ENCODE results near the gene ANO8. TPM values are rescaled to one million over a fixed set of nuclear protein-coding genes. Genes with fewer than 3 reads are reported as not detected.

Gene ANO8
- total RNA-seq, 1 experiment from 2014 or later = 12.1 TPM

DNA sequence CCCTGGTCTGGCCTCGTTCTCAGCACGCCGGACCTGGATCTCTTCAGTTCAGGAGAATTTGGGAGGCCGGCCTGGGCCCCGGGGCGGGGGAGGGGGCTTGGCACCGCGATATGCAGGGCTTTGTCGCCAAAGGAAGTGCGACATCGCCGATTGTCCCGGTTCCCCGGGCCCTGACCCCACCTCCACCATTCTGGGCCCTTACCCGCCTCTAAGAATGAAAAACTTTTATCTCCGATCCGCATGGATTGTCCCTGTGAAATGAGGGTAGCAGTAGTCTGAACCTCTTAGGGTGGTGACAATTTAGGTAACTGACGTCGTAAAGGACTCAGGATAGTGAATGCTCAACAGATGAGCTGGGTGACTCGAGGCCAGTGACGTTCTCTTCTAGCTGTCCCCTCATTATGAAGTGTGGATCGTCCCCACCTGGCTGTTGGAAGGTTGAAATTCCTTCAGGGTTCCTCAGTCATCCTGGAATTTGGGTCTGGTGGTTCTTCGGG lies 24.6 kb downstream of the ANO8 start:
- H3K27ac ChIP-seq (ENCODE audit: low read length) = peak overlapping the region; percentile 60
- no peaks in the 10 kb centered on the region for H4K20me1 ChIP-seq (ENCODE audit: low read length)
- TF ChIP-seq EZH2 (IDR thresholded peaks at IDR 0.05; ENCODE audit: low read length, unreplicated experiment) (no peak), EZH2phosphoT487 (IDR thresholded peaks at IDR 0.05; ENCODE audit: borderline replicate concordance, low read length) (no peak)
- TF ChIP-seq, protein P1, sequence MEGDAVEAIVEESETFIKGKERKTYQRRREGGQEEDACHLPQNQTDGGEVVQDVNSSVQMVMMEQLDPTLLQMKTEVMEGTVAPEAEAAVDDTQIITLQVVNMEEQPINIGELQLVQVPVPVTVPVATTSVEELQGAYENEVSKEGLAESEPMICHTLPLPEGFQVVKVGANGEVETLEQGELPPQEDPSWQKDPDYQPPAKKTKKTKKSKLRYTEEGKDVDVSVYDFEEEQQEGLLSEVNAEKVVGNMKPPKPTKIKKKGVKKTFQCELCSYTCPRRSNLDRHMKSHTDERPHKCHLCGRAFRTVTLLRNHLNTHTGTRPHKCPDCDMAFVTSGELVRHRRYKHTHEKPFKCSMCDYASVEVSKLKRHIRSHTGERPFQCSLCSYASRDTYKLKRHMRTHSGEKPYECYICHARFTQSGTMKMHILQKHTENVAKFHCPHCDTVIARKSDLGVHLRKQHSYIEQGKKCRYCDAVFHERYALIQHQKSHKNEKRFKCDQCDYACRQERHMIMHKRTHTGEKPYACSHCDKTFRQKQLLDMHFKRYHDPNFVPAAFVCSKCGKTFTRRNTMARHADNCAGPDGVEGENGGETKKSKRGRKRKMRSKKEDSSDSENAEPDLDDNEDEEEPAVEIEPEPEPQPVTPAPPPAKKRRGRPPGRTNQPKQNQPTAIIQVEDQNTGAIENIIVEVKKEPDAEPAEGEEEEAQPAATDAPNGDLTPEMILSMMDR (conservative IDR thresholded peaks at IDR 0.05; ENCODE audit: low read depth, low read length) = no peak
- H3K9me2 ChIP-seq (replicated peaks; ENCODE audit: low read length) = no peaks in the 10 kb centered on the region
- H3K36me3 ChIP-seq (ENCODE audit: low read depth, low read length) = peaks cover 12% of the 10 kb centered on the region; the same call in 1 of the 2 replicates
- no peaks in the 10 kb centered on the region for H3F3A ChIP-seq (ENCODE audit: low read length, unreplicated experiment)
- H3K9ac ChIP-seq (ENCODE audit: low read length) = peak overlapping the region; percentile 92
- intact Hi-C loops (cut with micrococcal nuclease) = loop anchor here (1.0 to 2.0 kb wide), 2 partner anchors 24 to 43 kb away; partner anchors contain the start of genes ANO8 and BABAM1
- no peaks in the 10 kb centered on the region for H3K9me3 ChIP-seq (ENCODE audit: low read length)
- H3K27me3 ChIP-seq (ENCODE audit: low read length) = no peaks in the 10 kb centered on the region
- POLR2A ChIA-PET (ENCODE audit: unreplicated experiment) = interaction anchor here (1.4 kb wide), 1 partner anchor 23 kb away, joined by 11 read pairs; no protein-coding TSS in a partner anchor
- peaks cover 69% of the 10 kb centered on the region for H3K79me2 ChIP-seq (ENCODE audit: low read length)
- ATAC-seq (no peak), DNase-seq (no peak)
- CTCF ChIA-PET = no interaction called here
- no TSS peak for BruUV-seq (replicated peaks)
- peak overlapping the region; percentile 56; the same call in 1 of the 2 replicates for H2AFZ ChIP-seq (ENCODE audit: low read length)
- peak overlapping the region; percentile 87 for H3K4me2 ChIP-seq (ENCODE audit: low read length)
- H3K4me1 ChIP-seq (ENCODE audit: insufficient read depth, low read length) = peaks cover 29% of the 10 kb centered on the region
- H3K4me3 ChIP-seq (ENCODE audit: low read length) = peak overlapping the region; percentile 94

DNA sequence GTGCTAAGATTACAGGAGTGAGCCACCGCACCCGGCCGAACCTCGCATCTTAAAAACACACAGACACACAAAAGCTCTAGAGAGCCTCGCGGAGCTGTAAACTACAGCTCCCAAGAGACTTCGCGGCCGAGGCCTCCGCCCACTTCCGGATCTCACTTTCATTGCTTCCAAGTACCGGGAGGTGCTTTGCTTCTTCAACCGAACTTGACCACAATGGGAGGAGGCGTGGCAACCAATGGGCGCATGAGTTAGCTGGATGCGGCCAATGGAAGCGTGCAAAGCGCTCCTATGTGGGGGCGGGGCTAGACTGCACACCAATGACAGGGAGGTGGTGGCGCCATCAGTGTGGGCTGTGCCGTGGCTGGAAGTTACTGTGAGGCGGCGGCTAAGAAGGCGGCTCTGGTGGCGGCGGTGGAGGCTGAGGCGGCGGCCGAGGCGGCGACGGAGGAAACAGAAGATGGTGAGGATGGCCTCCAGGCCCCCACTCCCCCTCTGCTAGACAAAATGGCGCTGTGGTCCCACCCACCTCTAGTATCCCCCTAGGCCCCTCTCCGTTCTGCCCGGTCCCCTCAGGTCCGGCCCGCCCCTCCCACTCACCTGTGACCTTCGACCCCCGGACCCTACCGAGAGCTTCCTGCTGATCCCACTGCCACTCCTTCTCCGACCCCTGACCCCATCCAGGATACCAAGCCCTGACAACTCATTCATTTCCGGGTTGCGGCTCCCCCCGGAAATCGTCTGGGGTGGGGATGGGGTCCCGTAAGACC lies 25.3 kb downstream of the ANO8 start, which contains the start of gene DDA1:
DDA1 (plus strand) TSS at position 366 of the 767 bp plus-strand sequence; CDS start at position 458, 92 bp downstream.
- ATAC-seq = peak; percentile 75

More for the DNA sequence above, 25.3 kb downstream of the ANO8 start, which contains the start of gene DDA1:
- peaks cover 35% of the 10 kb centered on the region for H3K4me1 ChIP-seq (ENCODE audit: insufficient read depth, low read length)
- intact Hi-C loops (cut with micrococcal nuclease) = loop anchor here (1.0 to 2.0 kb wide), 2 partner anchors 25 to 43 kb away; partner anchors contain the start of genes ANO8 and BABAM1
- H3K27me3 ChIP-seq (ENCODE audit: low read length) = no peaks in the 10 kb centered on the region
- H3K27ac ChIP-seq (ENCODE audit: low read length) = peak within 1 kb of the TSS; percentile 60
- no peaks in the 10 kb centered on the region for H3K9me3 ChIP-seq (ENCODE audit: low read length)
- H3F3A ChIP-seq (ENCODE audit: low read length, unreplicated experiment) = no peaks in the 10 kb centered on the region
- peak within 1 kb of the TSS; percentile 94 for H3K4me3 ChIP-seq (ENCODE audit: low read length)
- H3K9ac ChIP-seq (ENCODE audit: low read length) = peak within 1 kb of the TSS; percentile 92
- TF ChIP-seq EZH2phosphoT487 (IDR thresholded peaks at IDR 0.05; ENCODE audit: borderline replicate concordance, low read length) (no peak), EZH2 (IDR thresholded peaks at IDR 0.05; ENCODE audit: low read length, unreplicated experiment) (no peak)
- TF ChIP-seq, protein P1 (conservative IDR thresholded peaks at IDR 0.05; ENCODE audit: low read depth, low read length) = no peak
- peak; percentile 100 for DNase-seq
- peak within 1 kb of the TSS; percentile 87 for H3K4me2 ChIP-seq (ENCODE audit: low read length)
- peaks cover 8% of the 10 kb centered on the region; the same call in 1 of the 2 replicates for H3K36me3 ChIP-seq (ENCODE audit: low read depth, low read length)
- BruUV-seq (replicated peaks) = TSS peak; percentile 57
- H3K9me2 ChIP-seq (replicated peaks; ENCODE audit: low read length) = no peaks in the 10 kb centered on the region
- H3K79me2 ChIP-seq (ENCODE audit: low read length) = peaks cover 69% of the 10 kb centered on the region
- CTCF ChIA-PET = interaction anchor here (1.0 kb wide), 2 partner anchors 8 to 27 kb away, joined by 3 to 4 read pairs; no protein-coding TSS in a partner anchor
- H2AFZ ChIP-seq (ENCODE audit: low read length) = peak within 1 kb of the TSS; percentile 56
- no peaks in the 10 kb centered on the region for H4K20me1 ChIP-seq (ENCODE audit: low read length)
- POLR2A ChIA-PET (ENCODE audit: unreplicated experiment) = interaction anchor here (0.5 to 1.4 kb wide), 5 partner anchors 8 to 1013 kb away, joined by 3 to 13 read pairs (median 7); partner anchors contain the start of gene LSM4
